WTC11 (cell line): ENCODE data around the gene ALDH1A2. TPM values are rescaled to one million over a fixed set of nuclear protein-coding genes. Genes with fewer than 3 reads are reported as not detected.
"Not testable (repeated sequence)": the region's sequence is repeated elsewhere in the genome, so short reads cannot be mapped to it uniquely, and the experiment has no call there.

Experiments used
- ATAC-seq: fragments of 200-7000 bp; cut with Tn5 transposase; 2 replicates; pipeline ENCODE4 v1.10.0; 2021; ENCODE audit warnings: mild to moderate bottlenecking, moderate library complexity
- CTCF ChIA-PET: fragments of 300-600 bp; sonication (Branson Sonifier 250); formaldehyde crosslinking; loops from one replicate; lab custom pipeline; 2021; ENCODE audit warnings: antibody characterized with exemption; lab: Charles Lee
- POLR2A ChIA-PET: fragments of 350-600 bp; sonication (Branson Sonifier 250); formaldehyde crosslinking; loops from one replicate; lab custom pipeline; 2021; ENCODE audit warnings: antibody characterized with exemption; lab: Charles Lee
- DNase-seq: peaks from one replicate; pipeline ENCODE4 v3.0.0; 2021; ENCODE audit warnings: low spot score
- H3K27ac Mint-ChIP-seq: 2 replicates; pipeline ENCODE4 v1.8.0; 2021; ENCODE audit warnings: mixed read lengths
- H3K27me3 Mint-ChIP-seq: 2 replicates; pipeline ENCODE4 v1.8.0; 2021; ENCODE audit warnings: low read depth, mild to moderate bottlenecking, moderate library complexity, mixed read lengths
- H3K36me3 Mint-ChIP-seq: 2 replicates; pipeline ENCODE4 v1.8.0; 2021; ENCODE audit warnings: mixed read lengths
- H3K4me1 Mint-ChIP-seq: 2 replicates; pipeline ENCODE4 v1.8.0; 2022; ENCODE audit warnings: mixed read lengths
- H3K4me3 Mint-ChIP-seq: 2 replicates; pipeline ENCODE4 v1.8.0; 2021; ENCODE audit warnings: mild to moderate bottlenecking, moderate library complexity, mixed read lengths
- H3K9me3 Mint-ChIP-seq: 2 replicates; pipeline ENCODE4 v1.8.0; 2021; ENCODE audit warnings: mixed read lengths
- CBFB ChIP-seq: sonication (generic); formaldehyde crosslinking; IDR thresholded peaks from 2 replicates; pipeline ENCODE4 v1.8.1; 2022; ENCODE audit warnings: mild to moderate bottlenecking, low read depth, missing genetic modification reagents
- FOXP1 ChIP-seq: sonication (generic); formaldehyde crosslinking; IDR thresholded peaks from 2 replicates; pipeline ENCODE4 v1.8.0; 2022; ENCODE audit warnings: missing genetic modification reagents, mild to moderate bottlenecking, moderate library complexity, borderline replicate concordance
- FOXP4 ChIP-seq: sonication (generic); formaldehyde crosslinking; IDR thresholded peaks from 2 replicates; pipeline ENCODE4 v1.8.0; 2022; ENCODE audit warnings: mild to moderate bottlenecking, missing genetic modification reagents
- KAT7 ChIP-seq: sonication (generic); formaldehyde crosslinking; IDR thresholded peaks from 2 replicates; pipeline ENCODE4 v1.8.1; 2023; ENCODE audit warnings: missing genetic modification reagents, mild to moderate bottlenecking, borderline replicate concordance
- NFATC4 ChIP-seq: fragments of 250-450 bp; sonication (Bioruptor Pico); IDR thresholded peaks from 2 replicates; pipeline ENCODE4 v1.9.0; 2021; ENCODE audit warnings: mild to moderate bottlenecking
- NR3C1 ChIP-seq: sonication (generic); formaldehyde crosslinking; conservative IDR thresholded peaks from 2 replicates; pipeline ENCODE4 v1.8.1; 2023; ENCODE audit warnings: low read depth, mild to moderate bottlenecking, missing genetic modification reagents
- PRDM15 ChIP-seq: sonication (generic); formaldehyde crosslinking; IDR thresholded peaks from 2 replicates; pipeline ENCODE4 v1.8.0; 2022; ENCODE audit warnings: missing genetic modification reagents
- PRRX2 ChIP-seq: fragments of 250-450 bp; sonication (Bioruptor Pico); IDR thresholded peaks from 2 replicates; pipeline ENCODE4 v1.8.0; 2021; ENCODE audit warnings: mild to moderate bottlenecking
- SMAD4 ChIP-seq: sonication (generic); formaldehyde crosslinking; IDR thresholded peaks from 2 replicates; pipeline ENCODE4 v1.8.0; 2022; ENCODE audit warnings: mild to moderate bottlenecking, missing genetic modification reagents
- STAT6 ChIP-seq: sonication (generic); formaldehyde crosslinking; conservative IDR thresholded peaks from 2 replicates; pipeline ENCODE4 v1.8.1; 2023; ENCODE audit warnings: mild to moderate bottlenecking, low read depth, missing genetic modification reagents, moderate library complexity
- TCF7 ChIP-seq: sonication (generic); formaldehyde crosslinking; IDR thresholded peaks from 2 replicates; pipeline ENCODE4 v1.8.0; 2022; ENCODE audit warnings: mild to moderate bottlenecking, low read depth, missing genetic modification reagents, moderate library complexity
- ZNF232 ChIP-seq: sonication (generic); formaldehyde crosslinking; IDR thresholded peaks from 2 replicates; pipeline ENCODE4 v1.8.0; 2022; ENCODE audit warnings: mild to moderate bottlenecking, missing genetic modification reagents
- ZNF396 ChIP-seq: fragments of 250-450 bp; sonication (Bioruptor Pico); IDR thresholded peaks from 2 replicates; pipeline ENCODE4 v1.8.0; 2021; ENCODE audit warnings: mild to moderate bottlenecking, moderate library complexity, borderline replicate concordance
- total RNA-seq: library from RNA; stranded (reverse); gene quantifications from 3 replicates; pipeline ENCODE4 v1.2.3, GENCODE V29; 2021
- TF ChIP-seq, protein P1 (sequence below): sonication (generic); formaldehyde crosslinking; conservative IDR thresholded peaks from 2 replicates; pipeline ENCODE4 v1.8.1; 2022; ENCODE audit warnings: mild to moderate bottlenecking, missing genetic modification reagents
- TF ChIP-seq, protein P2 (sequence below): sonication (generic); formaldehyde crosslinking; IDR thresholded peaks from 2 replicates; pipeline ENCODE4 v1.8.0; 2023; ENCODE audit warnings: mild to moderate bottlenecking, missing genetic modification reagents
- TF ChIP-seq, protein P3 (sequence below): fragments of 250-450 bp; sonication (Bioruptor Pico); conservative IDR thresholded peaks from 2 replicates; pipeline ENCODE4 v1.9.0; 2021; ENCODE audit warnings: mild to moderate bottlenecking
- TF ChIP-seq, protein P4 (sequence below): sonication (generic); formaldehyde crosslinking; IDR thresholded peaks from 2 replicates; pipeline ENCODE4 v1.8.1; 2022; ENCODE audit warnings: low read depth, missing genetic modification reagents, borderline replicate concordance

Gene ALDH1A2
- total RNA-seq, 1 experiment from 2014 or later: 1.1 TPM

GRCh38 chr15:58081456-58081855 lies 15.9 kb upstream of the ALDH1A2 start (continued):
- TF ChIP-seq, protein P1, sequence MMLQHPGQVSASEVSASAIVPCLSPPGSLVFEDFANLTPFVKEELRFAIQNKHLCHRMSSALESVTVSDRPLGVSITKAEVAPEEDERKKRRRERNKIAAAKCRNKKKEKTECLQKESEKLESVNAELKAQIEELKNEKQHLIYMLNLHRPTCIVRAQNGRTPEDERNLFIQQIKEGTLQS (CRISPR knock-in tag): no peak
- TF ChIP-seq FOXP4 (CRISPR knock-in tag) (no peak), PRRX2 (CRISPR knock-in tag) (no peak), CBFB (CRISPR knock-in tag) (no peak), KAT7 (CRISPR knock-in tag) (no peak), ZNF232 (CRISPR knock-in tag) (no peak), FOXP1 (CRISPR knock-in tag) (no peak), PRDM15 (CRISPR knock-in tag) (no peak), TCF7 (CRISPR knock-in tag) (no peak)
- TF ChIP-seq, protein P2, sequence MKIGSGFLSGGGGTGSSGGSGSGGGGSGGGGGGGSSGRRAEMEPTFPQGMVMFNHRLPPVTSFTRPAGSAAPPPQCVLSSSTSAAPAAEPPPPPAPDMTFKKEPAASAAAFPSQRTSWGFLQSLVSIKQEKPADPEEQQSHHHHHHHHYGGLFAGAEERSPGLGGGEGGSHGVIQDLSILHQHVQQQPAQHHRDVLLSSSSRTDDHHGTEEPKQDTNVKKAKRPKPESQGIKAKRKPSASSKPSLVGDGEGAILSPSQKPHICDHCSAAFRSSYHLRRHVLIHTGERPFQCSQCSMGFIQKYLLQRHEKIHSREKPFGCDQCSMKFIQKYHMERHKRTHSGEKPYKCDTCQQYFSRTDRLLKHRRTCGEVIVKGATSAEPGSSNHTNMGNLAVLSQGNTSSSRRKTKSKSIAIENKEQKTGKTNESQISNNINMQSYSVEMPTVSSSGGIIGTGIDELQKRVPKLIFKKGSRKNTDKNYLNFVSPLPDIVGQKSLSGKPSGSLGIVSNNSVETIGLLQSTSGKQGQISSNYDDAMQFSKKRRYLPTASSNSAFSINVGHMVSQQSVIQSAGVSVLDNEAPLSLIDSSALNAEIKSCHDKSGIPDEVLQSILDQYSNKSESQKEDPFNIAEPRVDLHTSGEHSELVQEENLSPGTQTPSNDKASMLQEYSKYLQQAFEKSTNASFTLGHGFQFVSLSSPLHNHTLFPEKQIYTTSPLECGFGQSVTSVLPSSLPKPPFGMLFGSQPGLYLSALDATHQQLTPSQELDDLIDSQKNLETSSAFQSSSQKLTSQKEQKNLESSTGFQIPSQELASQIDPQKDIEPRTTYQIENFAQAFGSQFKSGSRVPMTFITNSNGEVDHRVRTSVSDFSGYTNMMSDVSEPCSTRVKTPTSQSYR (CRISPR knock-in tag): no peak

DNA sequence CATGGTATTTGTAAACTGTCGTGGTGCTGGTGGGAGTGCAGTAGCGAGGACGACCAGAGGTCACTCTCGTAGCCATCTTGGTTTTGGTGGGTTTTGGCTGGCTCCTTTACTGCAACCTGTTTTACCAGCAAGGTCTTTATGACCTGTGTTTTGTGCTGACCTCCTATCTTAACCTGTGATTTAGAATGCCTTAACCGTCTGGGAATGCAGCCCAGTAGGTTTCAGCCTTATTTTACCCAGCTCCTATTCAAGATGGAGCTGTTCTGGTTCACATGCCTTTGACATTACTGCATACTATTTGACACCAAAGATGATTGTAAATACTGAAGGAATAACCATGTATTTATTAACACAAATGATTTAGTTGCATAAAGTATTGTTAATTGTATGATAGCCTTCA lies 15.4 kb upstream of the ALDH1A2 start:
- DNase-seq, H3K27me3 Mint-ChIP-seq, POLR2A ChIA-PET, H3K4me3 Mint-ChIP-seq, H3K27ac Mint-ChIP-seq, H3K36me3 Mint-ChIP-seq, ATAC-seq, H3K9me3 Mint-ChIP-seq: not testable (repeated sequence)
- peaks cover 21% of the 10 kb centered on the region for H3K4me1 Mint-ChIP-seq
- CTCF ChIA-PET: interaction anchor here (2.0 kb wide), 1 partner anchor 10 kb away, joined by 11 read pairs; no protein-coding TSS in a partner anchor

GRCh38 chr15:58080398-58080797 lies 14.9 kb upstream of the ALDH1A2 start:
- no peaks in the 10 kb centered on the region for H3K9me3 Mint-ChIP-seq
- H3K27ac Mint-ChIP-seq: no peak overlapping the region
- ChIA-PET CTCF (interaction anchor here (2.0 kb wide), 1 partner anchor 9 kb away, joined by 11 read pairs; no protein-coding TSS in a partner anchor), POLR2A (no interaction called here)
- ATAC-seq (no peak), DNase-seq (no peak)
- H3K36me3 Mint-ChIP-seq: no peaks in the 10 kb centered on the region
- H3K27me3 Mint-ChIP-seq: no peaks in the 10 kb centered on the region
- peaks cover 21% of the 10 kb centered on the region for H3K4me1 Mint-ChIP-seq
- no peak overlapping the region for H3K4me3 Mint-ChIP-seq
- TF ChIP-seq NFATC4 (CRISPR knock-in tag) (no peak), SMAD4 (CRISPR knock-in tag) (no peak), FOXP1 (CRISPR knock-in tag) (no peak), NR3C1 (CRISPR knock-in tag) (no peak), ZNF396 (no peak), STAT6 (CRISPR knock-in tag) (no peak)
- TF ChIP-seq, protein P3, sequence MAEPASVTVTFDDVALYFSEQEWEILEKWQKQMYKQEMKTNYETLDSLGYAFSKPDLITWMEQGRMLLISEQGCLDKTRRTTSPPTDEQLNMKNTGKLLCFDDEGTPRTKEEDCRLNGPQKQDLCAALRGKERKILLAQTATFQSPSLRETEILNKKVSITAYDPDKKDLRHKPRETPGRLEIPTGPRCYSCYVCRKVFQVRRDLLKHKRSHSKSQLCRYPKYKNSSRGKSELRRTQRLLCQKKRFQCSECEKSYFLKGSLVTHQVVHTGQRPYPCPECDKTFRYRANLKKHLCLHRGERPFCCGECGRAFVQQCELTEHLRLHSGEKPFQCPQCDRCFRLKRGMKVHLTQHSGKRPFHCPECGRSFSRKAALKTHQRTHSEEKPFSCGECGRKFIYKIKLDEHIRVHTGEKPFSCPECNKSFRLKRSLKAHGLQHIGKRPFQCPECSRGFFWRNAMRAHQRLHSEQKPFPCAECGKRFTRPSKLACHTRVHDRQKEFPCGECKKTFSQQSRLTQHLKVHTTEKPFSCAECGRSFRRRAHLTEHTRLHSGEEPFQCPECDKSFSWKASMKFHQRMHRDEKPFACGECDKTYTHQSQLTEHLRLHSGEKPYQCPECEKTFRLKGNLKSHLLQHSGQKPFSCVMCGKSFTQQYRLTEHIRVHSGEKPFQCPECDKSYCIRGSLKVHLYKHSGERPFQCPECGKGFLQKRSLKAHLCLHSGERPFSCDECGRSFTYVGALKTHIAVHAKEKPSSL (CRISPR knock-in tag): no peak
- TF ChIP-seq, protein P4, sequence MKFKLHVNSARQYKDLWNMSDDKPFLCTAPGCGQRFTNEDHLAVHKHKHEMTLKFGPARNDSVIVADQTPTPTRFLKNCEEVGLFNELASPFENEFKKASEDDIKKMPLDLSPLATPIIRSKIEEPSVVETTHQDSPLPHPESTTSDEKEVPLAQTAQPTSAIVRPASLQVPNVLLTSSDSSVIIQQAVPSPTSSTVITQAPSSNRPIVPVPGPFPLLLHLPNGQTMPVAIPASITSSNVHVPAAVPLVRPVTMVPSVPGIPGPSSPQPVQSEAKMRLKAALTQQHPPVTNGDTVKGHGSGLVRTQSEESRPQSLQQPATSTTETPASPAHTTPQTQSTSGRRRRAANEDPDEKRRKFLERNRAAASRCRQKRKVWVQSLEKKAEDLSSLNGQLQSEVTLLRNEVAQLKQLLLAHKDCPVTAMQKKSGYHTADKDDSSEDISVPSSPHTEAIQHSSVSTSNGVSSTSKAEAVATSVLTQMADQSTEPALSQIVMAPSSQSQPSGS (CRISPR knock-in tag): no peak
